Ishikawa (cell line): ENCODE data around the gene CRABP2.

Source experiments
- CREB1 ChIP-seq: IDR thresholded peaks from 2 replicates; pipeline ENCODE4 v1.6.1; 2012; ENCODE audit warnings: low read depth
- RAD21 ChIP-seq: IDR thresholded peaks from 2 replicates; pipeline ENCODE4 v1.6.1; 2012; ENCODE audit warnings: low read depth
- TF ChIP-seq, protein P1 (sequence below): IDR thresholded peaks from 2 replicates; pipeline ENCODE4 v1.6.1; 2012; ENCODE audit warnings: low read depth, mild to moderate bottlenecking

DNA sequence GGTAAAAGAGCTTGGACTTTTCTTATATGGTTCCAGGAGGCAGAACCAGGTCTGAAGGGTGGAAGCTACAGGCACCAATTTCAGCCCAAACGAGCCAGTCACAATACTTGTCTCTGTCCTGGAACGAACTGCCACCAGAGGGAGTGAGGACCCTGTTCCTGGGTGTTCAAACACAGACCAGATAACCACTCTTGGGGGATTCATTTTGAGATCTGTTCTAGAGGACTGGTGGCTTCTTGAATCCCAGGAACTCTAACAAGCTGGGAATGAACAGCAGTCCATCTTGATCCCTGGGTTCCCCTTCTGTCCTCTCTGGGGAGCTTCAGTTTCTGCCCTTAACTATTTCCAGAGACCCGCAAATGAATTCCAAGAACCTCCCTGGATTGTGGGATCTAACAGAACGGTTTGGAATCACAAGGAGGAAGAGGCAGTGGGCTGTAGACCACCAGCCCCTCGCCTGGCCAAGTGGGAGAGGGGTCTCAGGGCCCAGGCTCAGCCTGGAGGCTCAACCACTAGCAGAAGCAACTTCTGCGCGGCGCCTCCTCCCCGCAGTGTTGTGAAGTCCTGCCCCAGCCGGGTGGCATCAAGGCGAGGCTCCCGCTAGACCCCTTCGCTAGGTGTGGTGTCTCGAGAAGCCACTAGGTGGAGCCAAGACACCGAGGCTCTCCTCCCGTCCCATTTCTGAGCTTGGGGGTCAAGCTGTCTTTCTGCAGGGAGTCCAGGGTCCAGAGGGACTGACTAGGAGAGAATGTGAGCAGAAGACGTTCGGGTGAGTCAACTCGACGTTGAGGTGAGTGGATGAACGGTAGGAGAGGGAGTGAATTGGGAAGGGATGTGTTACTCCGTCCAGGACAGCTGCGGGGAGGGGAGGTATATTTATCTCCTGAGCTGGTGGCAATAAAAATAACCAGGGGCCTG is 16.1 kb downstream of the CRABP2 start:
- TF ChIP-seq, protein P1, sequence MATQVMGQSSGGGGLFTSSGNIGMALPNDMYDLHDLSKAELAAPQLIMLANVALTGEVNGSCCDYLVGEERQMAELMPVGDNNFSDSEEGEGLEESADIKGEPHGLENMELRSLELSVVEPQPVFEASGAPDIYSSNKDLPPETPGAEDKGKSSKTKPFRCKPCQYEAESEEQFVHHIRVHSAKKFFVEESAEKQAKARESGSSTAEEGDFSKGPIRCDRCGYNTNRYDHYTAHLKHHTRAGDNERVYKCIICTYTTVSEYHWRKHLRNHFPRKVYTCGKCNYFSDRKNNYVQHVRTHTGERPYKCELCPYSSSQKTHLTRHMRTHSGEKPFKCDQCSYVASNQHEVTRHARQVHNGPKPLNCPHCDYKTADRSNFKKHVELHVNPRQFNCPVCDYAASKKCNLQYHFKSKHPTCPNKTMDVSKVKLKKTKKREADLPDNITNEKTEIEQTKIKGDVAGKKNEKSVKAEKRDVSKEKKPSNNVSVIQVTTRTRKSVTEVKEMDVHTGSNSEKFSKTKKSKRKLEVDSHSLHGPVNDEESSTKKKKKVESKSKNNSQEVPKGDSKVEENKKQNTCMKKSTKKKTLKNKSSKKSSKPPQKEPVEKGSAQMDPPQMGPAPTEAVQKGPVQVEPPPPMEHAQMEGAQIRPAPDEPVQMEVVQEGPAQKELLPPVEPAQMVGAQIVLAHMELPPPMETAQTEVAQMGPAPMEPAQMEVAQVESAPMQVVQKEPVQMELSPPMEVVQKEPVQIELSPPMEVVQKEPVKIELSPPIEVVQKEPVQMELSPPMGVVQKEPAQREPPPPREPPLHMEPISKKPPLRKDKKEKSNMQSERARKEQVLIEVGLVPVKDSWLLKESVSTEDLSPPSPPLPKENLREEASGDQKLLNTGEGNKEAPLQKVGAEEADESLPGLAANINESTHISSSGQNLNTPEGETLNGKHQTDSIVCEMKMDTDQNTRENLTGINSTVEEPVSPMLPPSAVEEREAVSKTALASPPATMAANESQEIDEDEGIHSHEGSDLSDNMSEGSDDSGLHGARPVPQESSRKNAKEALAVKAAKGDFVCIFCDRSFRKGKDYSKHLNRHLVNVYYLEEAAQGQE, result no peak
- TF ChIP-seq CREB1, result no peak
- peak; percentile 99 for TF ChIP-seq RAD21
